Memory B cell (primary cell): ENCODE results near the gene BORCS5.
"Not testable (repeated sequence)": the region's sequence is repeated elsewhere in the genome, so short reads cannot be mapped to it uniquely, and the experiment has no call there.

ENCODE experiments used
- ATAC-seq: fragments of 150-1000 bp; cut with Tn5 transposase; 2 replicates; pipeline ENCODE4 v1.10.0; 2021; ENCODE audit warnings: low read depth, mild to moderate bottlenecking, moderate library complexity
- DNase-seq, 2 donors: peaks; one replicate each; pipeline ENCODE4 v3.0.0; 2022; ENCODE audit warnings: low spot score in 2 of 2
- H3K27ac Mint-ChIP-seq: one replicate; pipeline ENCODE4 v1.8.0; 2022; ENCODE audit warnings: mild to moderate bottlenecking, moderate library complexity, mixed read lengths
- H3K27me3 Mint-ChIP-seq: one replicate; pipeline ENCODE4 v1.8.0; 2022; ENCODE audit warnings: mixed read lengths
- H3K36me3 Mint-ChIP-seq: one replicate; pipeline ENCODE4 v1.8.0; 2022; ENCODE audit warnings: mild to moderate bottlenecking, mixed read lengths
- H3K4me1 Mint-ChIP-seq: one replicate; pipeline ENCODE4 v1.8.0; 2022; ENCODE audit warnings: mixed read lengths
- H3K4me3 Mint-ChIP-seq: one replicate; pipeline ENCODE4 v1.8.0; 2022; ENCODE audit warnings: mild to moderate bottlenecking, moderate library complexity, mixed read lengths
- H3K9me3 Mint-ChIP-seq: one replicate; pipeline ENCODE4 v1.8.0; 2022; ENCODE audit warnings: mixed read lengths

The BORCS5 gene

DNA sequence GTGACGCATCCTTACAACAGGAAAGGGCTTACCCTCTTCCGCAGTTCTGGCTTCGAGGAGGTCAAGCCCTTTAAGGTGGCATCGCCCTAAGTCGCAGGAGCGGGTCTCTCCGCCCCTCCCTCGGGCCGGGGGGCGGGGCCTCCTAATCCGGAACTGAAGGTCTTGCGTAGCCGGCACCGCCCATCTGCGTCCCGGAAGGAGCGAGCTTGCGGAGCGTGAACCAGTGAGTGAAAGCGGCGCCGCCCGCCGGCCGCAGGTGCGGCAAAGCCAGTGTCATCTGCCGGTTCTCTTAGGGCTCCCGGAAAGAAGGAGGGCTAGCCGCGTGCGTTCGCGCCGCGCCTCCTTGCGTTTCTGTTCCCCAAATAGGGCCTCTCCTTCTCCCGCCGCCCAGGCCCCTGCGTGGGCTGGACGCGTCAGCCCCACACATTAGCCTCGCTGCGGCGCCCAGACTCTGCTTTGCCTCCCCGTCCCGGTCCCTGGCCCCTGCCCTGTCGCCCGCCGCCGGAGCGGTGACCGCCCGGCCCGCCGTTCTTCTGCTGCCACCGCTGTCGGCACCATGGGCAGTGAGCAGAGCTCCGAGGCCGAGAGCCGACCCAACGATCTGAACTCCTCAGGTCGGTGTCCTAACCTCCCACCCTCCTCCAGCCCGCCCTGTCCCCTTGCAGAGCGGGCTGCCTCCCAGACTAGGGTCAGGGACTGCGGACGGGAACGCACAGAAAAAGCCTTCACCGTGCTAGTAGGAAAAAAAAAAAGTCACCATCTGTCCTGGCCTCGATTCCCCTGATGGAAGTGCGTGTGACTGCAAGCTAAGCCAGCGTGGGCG lies at the start of gene BORCS5:
Gene BORCS5 (plus strand): TSS at position 183 of the 823 bp plus-strand sequence. CDS start 374 bp downstream, at position 557.
- Mint-ChIP-seq H3K27ac (peak within 1 kb of the TSS; percentile 99), H3K9me3 (no peaks in the 10 kb centered on the region), H3K4me3 (peak within 1 kb of the TSS; percentile 95), H3K4me1 (peaks cover 20% of the 10 kb centered on the region), H3K27me3 (no peaks in the 10 kb centered on the region), H3K36me3 (peaks cover 6% of the 10 kb centered on the region)
- DNase-seq (peak; percentile 93 to 97), ATAC-seq (peak; percentile 87)

DNA sequence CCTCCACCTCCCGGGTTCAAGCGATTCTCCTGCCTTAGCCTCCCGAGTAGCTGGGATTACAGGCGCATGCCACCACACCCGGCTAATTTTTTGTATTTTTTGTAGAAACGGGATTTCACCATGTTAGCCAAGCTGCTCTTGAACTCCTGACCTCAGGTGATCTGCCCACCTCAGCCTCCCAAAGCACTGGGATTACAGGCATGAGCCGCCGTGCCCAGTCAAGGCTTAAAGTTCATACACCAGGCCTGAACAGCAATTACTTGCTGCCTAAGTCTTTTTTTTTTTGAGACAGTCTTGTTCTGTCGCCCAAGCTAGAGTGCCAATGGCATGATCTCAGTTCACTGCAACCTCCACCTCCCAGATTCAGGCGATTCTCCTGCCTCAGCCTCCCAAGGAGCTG lies 46.2 kb upstream of the BORCS5 start:
- H3K4me1 Mint-ChIP-seq, H3K27ac Mint-ChIP-seq, H3K4me3 Mint-ChIP-seq, H3K27me3 Mint-ChIP-seq, H3K36me3 Mint-ChIP-seq, H3K9me3 Mint-ChIP-seq, DNase-seq, ATAC-seq: not testable (repeated sequence)

DNA sequence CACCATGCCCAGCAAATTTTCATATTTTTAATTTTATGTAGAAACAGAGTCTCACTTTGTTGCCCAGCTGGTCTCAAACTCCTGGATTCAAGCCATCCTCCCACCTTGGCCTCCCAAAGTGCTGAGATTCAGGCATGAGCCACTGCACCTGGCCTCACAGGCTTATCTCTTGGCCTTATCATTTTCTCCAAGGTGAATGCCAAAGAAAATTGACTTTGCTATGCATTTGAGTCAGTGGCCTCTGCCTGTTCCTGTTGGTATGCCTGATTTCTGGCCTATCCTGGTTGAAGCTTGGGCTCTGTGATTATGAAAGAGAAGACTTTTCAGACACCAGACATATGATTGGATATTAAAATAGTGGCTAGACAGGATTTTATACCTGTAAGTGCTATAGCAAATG lies 41.0 kb upstream of the BORCS5 start:
- Mint-ChIP-seq H3K9me3 (no peaks in the 10 kb centered on the region), H3K27me3 (peaks cover 2% of the 10 kb centered on the region), H3K4me1 (no peaks in the 10 kb centered on the region), H3K4me3 (no peak overlapping the region), H3K27ac (no peak overlapping the region), H3K36me3 (no peaks in the 10 kb centered on the region)
- no peak for ATAC-seq
- DNase-seq, result no peak

DNA sequence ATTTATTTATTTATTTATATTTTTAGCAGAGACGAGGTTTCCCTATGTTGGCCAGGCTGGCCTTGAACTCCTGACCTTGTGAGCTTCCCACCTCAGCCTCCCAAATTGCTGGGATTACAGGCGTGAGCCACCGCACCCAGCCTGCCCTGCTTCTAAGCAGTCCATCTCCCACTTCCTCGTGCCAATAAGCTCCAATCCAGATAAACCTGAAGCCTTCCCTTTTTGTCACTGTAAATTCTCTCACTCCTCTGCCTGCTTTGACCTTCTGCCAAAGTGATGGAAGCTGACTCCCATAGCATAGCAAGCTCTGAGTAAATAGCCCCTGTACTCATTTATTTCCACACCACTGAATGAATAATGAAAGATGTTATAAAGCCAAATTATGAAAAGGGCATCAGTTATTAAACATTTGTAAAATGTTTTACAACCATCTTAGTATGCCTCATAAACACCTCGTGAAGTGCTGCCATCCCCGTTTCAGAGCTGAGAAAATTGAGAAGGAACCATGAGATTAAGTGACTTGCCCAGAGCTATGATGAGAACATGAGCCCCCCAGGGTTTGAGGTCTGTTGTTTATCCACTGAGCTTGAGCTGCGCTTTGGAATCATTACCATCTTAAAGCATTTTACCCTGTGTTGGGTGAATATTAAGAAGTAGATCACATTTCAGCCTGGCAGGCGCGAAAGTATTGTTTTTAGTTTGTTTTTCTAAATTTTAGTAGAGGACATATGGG lies 37.3 kb upstream of the BORCS5 start:
- Mint-ChIP-seq H3K27ac (no peak overlapping the region), H3K27me3 (peaks cover 10% of the 10 kb centered on the region), H3K9me3 (no peaks in the 10 kb centered on the region), H3K4me3 (no peak overlapping the region), H3K4me1 (no peaks in the 10 kb centered on the region), H3K36me3 (peaks cover 2% of the 10 kb centered on the region)
- ATAC-seq (no peak), DNase-seq (no peak)

DNA sequence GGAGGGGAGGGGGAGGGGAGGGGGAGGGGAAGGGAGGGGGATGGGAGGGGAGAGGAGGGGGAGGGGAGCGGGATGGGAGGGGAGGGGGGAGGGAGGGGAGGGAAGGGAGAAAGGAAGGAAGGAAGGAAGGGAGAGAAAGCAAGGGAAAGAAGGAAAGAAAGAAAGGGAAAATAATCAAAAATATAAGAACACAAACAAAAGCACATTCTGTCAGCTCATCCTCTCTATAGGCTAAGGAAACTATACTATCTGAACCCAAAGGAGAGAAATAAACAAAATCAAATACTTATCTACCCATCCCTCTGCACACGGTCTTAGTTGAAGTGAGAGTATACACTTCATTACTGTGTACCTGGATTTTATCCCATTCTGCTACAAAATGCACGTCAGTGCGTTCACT lies 33.8 kb upstream of the BORCS5 start:
- H3K9me3 Mint-ChIP-seq, result no peaks in the 10 kb centered on the region
- no peak overlapping the region for H3K4me3 Mint-ChIP-seq
- DNase-seq (no peak), ATAC-seq (no peak)
- H3K27ac Mint-ChIP-seq, result no peak overlapping the region
- H3K4me1 Mint-ChIP-seq, result peaks cover 3% of the 10 kb centered on the region
- H3K27me3 Mint-ChIP-seq, result peaks cover 10% of the 10 kb centered on the region
- peaks cover 2% of the 10 kb centered on the region for H3K36me3 Mint-ChIP-seq

DNA sequence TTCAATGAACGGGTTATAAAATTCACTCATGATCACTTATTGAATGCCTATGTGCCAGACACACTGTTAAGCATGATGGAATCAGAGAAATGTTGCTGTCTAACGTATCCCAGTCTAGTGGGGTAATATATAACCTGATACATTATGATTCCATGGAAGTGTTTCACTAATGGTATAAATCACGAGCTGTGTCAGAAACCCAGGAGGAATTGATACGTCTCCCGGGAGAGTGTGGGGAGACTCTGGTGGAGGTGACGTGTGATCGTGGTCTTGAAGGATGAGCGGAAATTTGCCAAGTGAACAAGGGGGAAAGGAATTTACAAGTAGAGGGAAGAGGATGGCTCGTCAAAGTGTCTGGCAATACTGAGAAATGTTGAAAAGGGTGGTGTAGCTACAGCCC lies 33.3 kb upstream of the BORCS5 start:
- peaks cover 3% of the 10 kb centered on the region for H3K4me1 Mint-ChIP-seq
- peaks cover 2% of the 10 kb centered on the region for H3K36me3 Mint-ChIP-seq
- DNase-seq, result no peak
- H3K27me3 Mint-ChIP-seq, result peaks cover 10% of the 10 kb centered on the region
- H3K27ac Mint-ChIP-seq, result no peak overlapping the region
- H3K4me3 Mint-ChIP-seq, result no peak overlapping the region
- no peak for ATAC-seq
- no peaks in the 10 kb centered on the region for H3K9me3 Mint-ChIP-seq

DNA sequence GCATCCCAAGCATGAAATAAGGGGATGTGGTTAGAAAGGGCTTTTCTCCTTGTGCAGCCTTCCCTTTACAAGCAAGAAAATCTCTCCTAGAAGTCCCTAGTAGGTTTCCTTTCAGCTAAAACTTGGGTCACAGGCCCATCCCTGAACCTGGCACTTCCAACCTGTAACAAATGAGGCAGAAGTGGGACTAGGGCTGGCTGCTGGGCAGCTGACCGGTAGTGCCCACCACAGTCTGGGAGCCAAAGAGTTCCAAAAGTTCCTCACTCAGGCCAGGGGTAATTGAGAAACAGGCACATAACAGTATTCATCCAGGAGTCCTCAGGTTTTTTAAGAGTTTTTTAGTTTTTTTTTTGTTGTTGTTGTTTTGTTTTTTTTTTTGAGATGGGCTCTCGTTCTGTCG lies 30.6 kb upstream of the BORCS5 start:
- no peak for DNase-seq
- Mint-ChIP-seq H3K9me3 (no peaks in the 10 kb centered on the region), H3K27me3 (peaks cover 11% of the 10 kb centered on the region), H3K36me3 (peaks cover under 1% of the 10 kb centered on the region), H3K4me3 (no peak overlapping the region), H3K27ac (no peak overlapping the region), H3K4me1 (peaks cover 3% of the 10 kb centered on the region)
- ATAC-seq, result no peak

DNA sequence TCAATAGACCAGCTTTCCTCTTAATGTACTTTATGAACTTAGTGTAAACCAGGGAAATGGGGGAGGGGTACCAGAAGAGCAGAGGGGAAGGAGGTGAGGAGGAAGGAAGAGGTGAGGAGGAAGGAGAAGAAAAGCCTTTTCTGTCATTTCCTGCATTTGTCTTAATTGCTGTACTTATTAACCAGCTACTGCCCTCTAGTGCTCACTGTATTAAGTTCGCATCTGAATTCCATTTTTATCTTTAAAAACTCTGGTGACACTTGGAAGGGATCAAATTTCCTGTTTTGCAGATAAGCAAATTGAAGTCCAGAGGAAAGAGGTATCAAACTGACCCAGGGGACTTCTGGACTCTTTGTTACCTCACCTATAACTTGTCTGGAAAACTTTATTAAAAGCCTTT lies 29.1 kb upstream of the BORCS5 start:
- peaks cover 3% of the 10 kb centered on the region for H3K4me1 Mint-ChIP-seq
- H3K4me3 Mint-ChIP-seq, result no peak overlapping the region
- ATAC-seq (peak; percentile 52), DNase-seq (peak in 1 of 2 donors; percentile 22)
- no peak overlapping the region for H3K27ac Mint-ChIP-seq
- H3K27me3 Mint-ChIP-seq, result peaks cover 9% of the 10 kb centered on the region
- H3K9me3 Mint-ChIP-seq, result no peaks in the 10 kb centered on the region
- H3K36me3 Mint-ChIP-seq, result no peaks in the 10 kb centered on the region

DNA sequence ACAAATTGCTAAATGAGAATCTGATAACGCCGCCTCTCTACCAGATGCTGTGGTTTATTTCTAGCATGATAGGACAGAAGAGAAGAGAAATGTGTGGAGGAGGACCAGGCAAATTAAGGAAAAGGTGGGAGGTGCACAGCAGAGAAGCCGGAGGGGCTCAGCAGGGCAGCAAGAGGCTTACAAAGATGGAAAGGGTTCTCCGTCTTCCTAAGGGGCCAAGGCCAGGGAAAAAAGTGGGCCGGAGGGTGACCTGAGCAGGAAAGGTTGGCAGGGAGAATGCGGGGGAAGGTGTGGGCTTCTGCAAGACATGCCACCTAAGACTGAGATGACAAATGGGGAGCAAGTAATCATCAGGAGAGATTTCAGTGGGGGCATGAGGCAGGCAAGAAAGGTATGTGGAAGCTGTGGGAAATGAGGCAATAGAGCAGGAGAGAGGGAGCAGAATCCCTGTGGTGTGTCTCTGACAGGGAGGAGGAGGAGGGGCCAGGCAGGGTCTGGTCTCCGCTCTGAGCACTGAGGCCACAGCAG lies 25.6 kb upstream of the BORCS5 start:
- peaks cover 3% of the 10 kb centered on the region for H3K36me3 Mint-ChIP-seq
- H3K9me3 Mint-ChIP-seq, result no peaks in the 10 kb centered on the region
- DNase-seq (no peak), ATAC-seq (no peak)
- H3K27me3 Mint-ChIP-seq, result peaks cover 17% of the 10 kb centered on the region
- peaks cover 18% of the 10 kb centered on the region for H3K4me1 Mint-ChIP-seq
- H3K4me3 Mint-ChIP-seq, result no peak overlapping the region
- H3K27ac Mint-ChIP-seq, result no peak overlapping the region

DNA sequence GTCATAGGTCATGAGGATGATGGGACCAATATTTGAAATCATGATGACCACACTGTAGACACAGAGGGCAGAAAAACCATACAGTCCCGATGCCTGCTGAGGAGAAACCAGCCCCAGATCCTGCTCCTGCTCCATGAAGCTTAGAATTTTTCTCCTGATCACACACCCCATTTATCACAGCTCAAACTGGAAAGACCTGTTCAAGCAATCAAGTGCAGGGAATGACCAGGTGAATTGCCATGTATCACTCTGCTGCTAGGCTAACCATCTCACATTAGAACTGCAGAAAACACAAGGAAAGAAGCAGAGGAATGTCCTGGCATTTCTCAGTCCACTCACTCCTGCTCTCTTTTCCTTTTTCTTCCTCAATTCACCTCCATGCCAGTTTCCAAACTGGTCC lies 25.0 kb upstream of the BORCS5 start:
- ATAC-seq, result no peak

DNA sequence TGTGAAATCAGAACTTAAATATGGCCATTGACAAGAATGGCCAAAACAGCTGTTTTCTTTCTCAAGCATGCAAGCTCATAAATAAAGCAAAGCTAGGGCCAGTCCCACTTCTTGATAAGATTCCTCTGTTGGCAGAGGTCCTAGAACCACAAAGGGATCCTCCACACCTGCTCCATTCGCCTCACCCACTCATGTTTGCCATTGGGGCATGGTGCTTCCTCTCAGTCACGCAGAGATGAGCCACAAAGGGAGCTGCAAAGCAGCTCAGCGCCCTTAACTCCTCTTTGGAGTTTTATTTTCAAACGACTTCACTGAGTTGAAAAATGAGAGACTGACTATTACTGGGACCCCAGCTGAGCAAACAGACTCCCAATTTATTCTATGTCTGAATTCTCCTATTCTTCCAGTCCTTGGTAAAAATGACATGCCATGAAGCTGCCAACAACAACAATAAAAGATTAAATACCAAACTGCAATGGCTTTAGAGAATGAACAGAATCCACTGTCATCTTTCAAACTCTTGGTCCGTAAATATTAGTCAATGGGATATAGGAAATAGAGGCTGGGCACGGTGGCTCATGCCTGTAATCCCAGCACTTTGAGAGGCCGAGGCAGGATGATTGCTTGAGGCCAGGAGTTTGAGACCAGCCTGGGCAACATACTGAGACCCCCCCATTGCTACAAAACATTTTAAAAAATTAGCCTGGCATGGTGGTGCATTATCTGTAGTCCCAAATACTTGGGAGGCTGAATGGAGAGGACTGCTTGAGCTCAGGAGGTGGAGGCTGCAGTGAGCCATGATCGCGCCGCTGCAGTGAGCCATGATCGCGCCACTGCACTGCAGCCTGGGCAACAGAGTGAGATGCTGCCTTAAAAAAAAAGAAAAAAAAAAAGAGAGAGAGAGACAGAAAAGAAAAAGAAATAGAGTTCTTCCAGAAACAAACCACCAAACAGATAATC lies 23.2 kb upstream of the BORCS5 start:
- no peak overlapping the region for H3K27ac Mint-ChIP-seq
- peaks cover 17% of the 10 kb centered on the region for H3K27me3 Mint-ChIP-seq
- no peak for DNase-seq
- peaks cover 15% of the 10 kb centered on the region for H3K4me1 Mint-ChIP-seq
- ATAC-seq, result no peak
- H3K36me3 Mint-ChIP-seq, result peaks cover 3% of the 10 kb centered on the region
- H3K4me3 Mint-ChIP-seq, result no peak overlapping the region
- no peaks in the 10 kb centered on the region for H3K9me3 Mint-ChIP-seq

More for the DNA sequence above, 25.0 kb upstream of the BORCS5 start:
- H3K4me1 Mint-ChIP-seq, result peaks cover 18% of the 10 kb centered on the region
- H3K4me3 Mint-ChIP-seq, result no peak overlapping the region
- peaks cover 3% of the 10 kb centered on the region for H3K36me3 Mint-ChIP-seq
- no peak overlapping the region for H3K27ac Mint-ChIP-seq
- H3K27me3 Mint-ChIP-seq, result peaks cover 17% of the 10 kb centered on the region
- no peaks in the 10 kb centered on the region for H3K9me3 Mint-ChIP-seq
- DNase-seq, result no peak

DNA sequence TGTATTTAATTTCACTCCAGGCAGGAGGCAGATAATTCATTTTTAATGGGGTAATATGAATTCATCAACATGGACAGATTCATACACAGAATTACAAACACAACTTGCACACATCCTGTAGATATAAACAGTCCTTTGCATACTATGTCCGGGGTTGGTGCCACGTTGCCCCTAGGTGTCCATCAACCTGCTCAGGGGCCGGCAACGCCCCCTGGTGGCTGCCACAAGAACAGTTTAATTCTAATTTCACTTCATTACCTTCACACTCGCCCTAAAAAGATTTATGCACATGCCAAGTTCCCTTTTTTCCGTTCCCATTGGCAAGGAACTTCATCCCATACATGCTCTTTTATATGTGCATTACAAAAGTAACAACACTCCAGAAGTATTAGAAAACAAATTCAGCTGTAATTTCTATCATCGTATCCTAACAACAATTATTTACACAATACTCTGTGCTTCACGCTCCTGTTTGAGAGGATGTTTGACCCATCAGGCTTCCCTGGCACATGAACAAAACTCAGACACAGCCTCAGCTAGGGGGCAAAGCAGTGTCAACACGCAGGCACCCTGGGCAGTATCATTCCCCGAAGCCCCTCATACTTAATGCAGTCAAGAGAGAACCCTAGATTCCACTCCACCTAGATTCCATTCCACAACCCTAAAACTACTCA lies 22.4 kb upstream of the BORCS5 start:
- Mint-ChIP-seq H3K9me3 (no peaks in the 10 kb centered on the region), H3K4me3 (no peak overlapping the region), H3K4me1 (peaks cover 15% of the 10 kb centered on the region), H3K36me3 (peaks cover 3% of the 10 kb centered on the region), H3K27ac (no peak overlapping the region), H3K27me3 (peaks cover 20% of the 10 kb centered on the region)
- DNase-seq, result peak; percentile 29 to 50
- ATAC-seq, result peak; percentile 66

DNA sequence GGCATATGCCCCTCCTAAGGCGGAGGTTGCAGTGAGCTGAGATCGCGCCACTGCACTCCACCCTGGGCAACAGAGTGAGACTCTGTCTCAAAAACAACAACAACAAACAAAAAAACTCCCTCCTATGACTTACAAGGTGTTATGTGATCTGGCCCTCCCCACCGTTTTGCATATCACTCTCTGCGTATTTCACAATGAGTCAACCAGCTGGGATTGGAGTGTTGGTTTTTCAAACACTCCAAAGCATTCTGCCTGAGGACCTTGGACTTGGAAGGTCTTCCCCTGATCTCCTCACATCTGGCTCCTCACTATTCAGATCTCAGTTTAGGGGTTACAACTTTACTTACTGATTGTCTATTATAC lies 20.8 kb upstream of the BORCS5 start:
- ATAC-seq, result peak; percentile 72
- H3K27me3 Mint-ChIP-seq, result peaks cover 17% of the 10 kb centered on the region
- no peak overlapping the region for H3K27ac Mint-ChIP-seq
- no peak overlapping the region for H3K4me3 Mint-ChIP-seq
- no peaks in the 10 kb centered on the region for H3K9me3 Mint-ChIP-seq
- no peak for DNase-seq
- peaks cover 3% of the 10 kb centered on the region for H3K36me3 Mint-ChIP-seq
- peaks cover 15% of the 10 kb centered on the region for H3K4me1 Mint-ChIP-seq
